HUES64 (cell line): ENCODE measurements around the gene YBEY.
A peak's percentile ranks its signal among the peaks of the same experiment; 100 is the strongest.
"Not testable (repeated sequence)": the region's sequence is repeated elsewhere in the genome, so short reads cannot be mapped to it uniquely, and the experiment has no call there.

ENCODE experiments used
- H3K27ac ChIP-seq: 2 replicates; pipeline ENCODE4 v1.7.0; 2013; ENCODE audit warnings: low read depth, low read length, inconsistent platforms
- H3K27me3 ChIP-seq: 2 replicates; pipeline ENCODE4 v1.6.1; 2013; ENCODE audit warnings: mild to moderate bottlenecking, low read length; ENCODE audit not compliant: insufficient read depth
- H3K36me3 ChIP-seq: 2 replicates; pipeline ENCODE4 v1.6.1; 2013; ENCODE audit warnings: mild to moderate bottlenecking, low read length; ENCODE audit not compliant: insufficient read depth
- H3K4me1 ChIP-seq: 2 replicates; pipeline ENCODE4 v1.6.1; 2013; ENCODE audit warnings: mild to moderate bottlenecking, low read length, moderate library complexity; ENCODE audit not compliant: insufficient read depth
- H3K4me3 ChIP-seq: 2 replicates; pipeline ENCODE4 v1.5.1; 2013; ENCODE audit warnings: mild to moderate bottlenecking, low read length, moderate library complexity
- H3K9ac ChIP-seq: 2 replicates; pipeline ENCODE4 v1.6.1; 2013; ENCODE audit warnings: mild to moderate bottlenecking, low read depth, low read length
- H3K9me3 ChIP-seq: 2 replicates; pipeline ENCODE4 v1.6.1; 2013; ENCODE audit warnings: low read depth, low read length; ENCODE audit not compliant: insufficient read depth
- WGBS: fragments of 150-250, 120-280 bp; methylation state at CpG from one replicate; pipeline ENCODE4 v1.1.7; 2013; ENCODE audit warnings: missing lambda C conversion rate; 5-methylcytosine and 5-hydroxymethylcytosine counted together

The YBEY gene

DNA sequence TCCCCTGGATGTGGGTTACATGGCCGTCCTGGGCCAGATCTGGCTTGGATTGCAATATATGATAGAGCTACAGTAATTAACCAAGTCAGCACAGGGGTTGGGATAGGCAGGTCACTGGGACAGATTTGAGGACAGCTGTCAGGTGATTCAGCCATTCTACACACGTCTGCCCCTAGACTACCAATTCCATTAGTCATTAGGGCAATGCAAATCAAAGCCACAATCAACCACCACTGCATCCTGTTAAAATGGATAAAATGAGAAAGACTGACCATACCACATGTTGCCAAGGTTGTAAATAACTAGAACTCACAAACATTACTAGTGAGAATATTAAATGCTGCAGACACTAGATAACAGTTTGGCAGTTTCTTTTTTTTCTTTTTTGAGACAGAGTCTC lies 21.5 kb downstream of the YBEY start:
- 93% methylated on average over 2 of the region's 2 CpGs for WGBS
- Histone ChIP-seq H3K27me3 (no peaks in the 10 kb centered on the region), H3K9ac (no peak overlapping the region), H3K27ac (no peak overlapping the region), H3K36me3 (peaks cover 36% of the 10 kb centered on the region), H3K4me1 (no peaks in the 10 kb centered on the region), H3K9me3 (no peaks in the 10 kb centered on the region), H3K4me3 (no peak overlapping the region)

DNA sequence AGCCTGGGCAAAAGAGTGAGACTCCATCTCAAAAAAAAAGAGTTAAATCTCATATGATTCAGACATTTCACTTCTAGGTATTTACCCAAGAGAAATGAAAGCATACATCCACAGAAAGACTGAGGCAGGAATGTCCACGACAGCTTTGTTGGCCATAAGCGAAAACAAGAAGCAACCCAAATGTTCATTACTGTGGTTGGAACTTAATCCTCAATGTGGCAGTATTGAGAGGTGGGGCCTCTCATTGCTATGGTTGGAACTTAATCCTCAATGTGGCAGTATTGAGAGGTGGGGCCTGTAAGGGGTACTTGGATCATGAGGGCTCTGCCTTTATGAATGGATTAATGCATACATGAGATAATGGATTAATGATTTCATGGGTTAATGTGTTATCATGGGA lies 22.3 kb downstream of the YBEY start:
- H3K36me3 ChIP-seq = peaks cover 43% of the 10 kb centered on the region
- no peaks in the 10 kb centered on the region for H3K9me3 ChIP-seq

DNA sequence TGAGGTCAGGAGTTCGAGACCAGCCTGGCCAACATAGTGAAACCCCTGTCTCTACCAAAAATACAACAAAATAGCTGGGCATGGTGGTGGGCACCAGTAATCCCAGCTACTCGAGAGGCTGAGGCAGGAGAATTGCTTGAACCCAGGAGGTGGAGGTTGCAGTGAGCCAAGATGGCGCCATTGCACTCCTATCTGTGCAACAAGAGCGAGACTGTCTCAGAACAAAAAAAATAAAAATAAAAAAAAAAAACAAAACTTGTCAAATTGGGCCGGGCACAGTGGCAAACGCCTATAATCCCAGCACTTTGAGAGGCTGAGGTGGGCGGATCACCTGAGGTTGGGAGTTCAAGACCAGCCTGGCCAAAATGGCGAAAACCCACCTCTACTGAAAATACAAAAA lies 24.1 kb downstream of the YBEY start:
- not testable (repeated sequence) for H3K27ac ChIP-seq, H3K4me3 ChIP-seq, H3K9ac ChIP-seq, H3K27me3 ChIP-seq, H3K9me3 ChIP-seq, H3K4me1 ChIP-seq
- 89% methylated on average over 8 of the region's 8 CpGs for WGBS
- H3K36me3 ChIP-seq = peaks cover 39% of the 10 kb centered on the region

More for the DNA sequence above, 22.3 kb downstream of the YBEY start:
- Histone ChIP-seq H3K27ac (no peak overlapping the region), H3K9ac (no peak overlapping the region), H3K4me1 (no peaks in the 10 kb centered on the region), H3K27me3 (no peaks in the 10 kb centered on the region), H3K4me3 (no peak overlapping the region)
- WGBS = 97% methylated on average over 2 of the region's 2 CpGs

DNA sequence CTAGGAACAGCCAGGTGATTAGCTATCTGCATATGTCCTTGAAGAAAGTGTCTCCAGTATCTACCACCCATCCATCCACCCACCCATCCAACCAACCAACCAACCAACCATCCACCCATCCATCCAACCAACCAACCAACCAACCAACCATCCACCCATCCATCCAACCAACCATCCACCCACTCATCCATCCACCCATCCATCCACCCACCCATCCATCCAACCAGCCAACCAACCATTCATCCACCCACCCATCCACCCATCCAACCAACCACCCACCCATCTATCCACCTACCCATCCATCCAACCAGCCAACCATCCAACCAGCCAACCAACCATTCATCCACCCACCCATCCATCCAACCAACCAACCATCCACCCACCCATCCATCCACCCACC lies 25.4 kb downstream of the YBEY start:
- Histone ChIP-seq H3K36me3 (peaks cover 40% of the 10 kb centered on the region), H3K27ac (no peak overlapping the region), H3K9ac (no peak overlapping the region), H3K4me1 (no peaks in the 10 kb centered on the region), H3K27me3 (no peaks in the 10 kb centered on the region), H3K4me3 (no peak overlapping the region), H3K9me3 (no peaks in the 10 kb centered on the region)

DNA sequence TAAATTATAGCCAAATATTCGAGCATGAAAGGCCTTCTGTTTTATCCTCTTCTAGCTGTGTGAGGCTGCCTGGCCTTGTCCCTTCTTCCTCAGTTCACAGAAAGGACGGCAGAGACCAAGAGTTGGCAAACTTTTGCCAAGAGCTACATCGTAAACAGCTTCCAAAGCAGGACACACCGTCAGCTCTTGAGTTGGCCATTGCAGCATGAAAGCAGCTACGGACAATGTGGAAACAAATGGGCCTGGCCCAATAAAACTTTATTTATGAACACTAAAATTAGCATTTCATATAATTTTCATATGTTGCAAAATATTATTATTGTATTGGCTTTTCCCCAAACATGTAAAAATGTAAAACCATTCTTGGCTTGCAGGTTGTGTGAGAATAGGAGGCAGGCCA lies 26.8 kb downstream of the YBEY start:
- no peak overlapping the region for H3K9ac ChIP-seq
- no peak overlapping the region for H3K27ac ChIP-seq
- no peaks in the 10 kb centered on the region for H3K27me3 ChIP-seq
- peaks cover 35% of the 10 kb centered on the region for H3K36me3 ChIP-seq
- H3K4me3 ChIP-seq = no peak overlapping the region
- WGBS = 96% methylated on average over 5 of the region's 5 CpGs
- H3K9me3 ChIP-seq = no peaks in the 10 kb centered on the region
- no peaks in the 10 kb centered on the region for H3K4me1 ChIP-seq

DNA sequence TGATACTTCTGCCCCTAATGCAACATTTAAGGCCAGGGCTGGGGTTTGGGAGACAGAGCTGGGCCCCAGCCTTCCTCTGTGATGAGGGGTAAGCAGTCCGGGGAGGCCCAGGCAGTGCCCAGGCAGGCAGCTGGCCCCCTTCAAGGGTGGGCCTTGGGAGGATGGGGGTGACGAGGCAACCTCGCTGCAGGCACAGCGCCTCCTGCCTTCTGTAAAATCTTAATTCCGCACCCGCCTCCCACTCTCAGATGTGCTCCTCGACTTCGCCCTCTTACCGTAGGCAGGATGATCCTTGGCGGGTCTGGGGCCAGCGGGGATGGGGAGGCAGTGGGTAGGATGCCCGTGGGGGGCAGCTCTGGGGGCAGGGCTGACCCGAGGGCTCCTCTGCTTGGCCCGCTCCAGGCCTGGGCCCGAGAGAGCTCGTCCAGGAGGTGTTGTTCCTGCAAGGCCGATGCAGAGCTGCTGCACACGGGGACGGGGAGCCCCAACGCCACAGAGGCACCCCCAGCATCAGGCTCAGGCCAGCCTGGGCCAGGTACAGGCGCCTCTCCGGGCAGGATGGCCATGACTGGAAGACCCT lies 28.4 kb downstream of the YBEY start:
- no peak overlapping the region for H3K9ac ChIP-seq
- WGBS = 95% methylated on average over 22 of the region's 22 CpGs
- no peaks in the 10 kb centered on the region for H3K9me3 ChIP-seq
- peaks cover 26% of the 10 kb centered on the region for H3K36me3 ChIP-seq
- H3K4me3 ChIP-seq = no peak overlapping the region
- no peak overlapping the region for H3K27ac ChIP-seq
- H3K27me3 ChIP-seq = no peaks in the 10 kb centered on the region
- H3K4me1 ChIP-seq = no peaks in the 10 kb centered on the region

DNA sequence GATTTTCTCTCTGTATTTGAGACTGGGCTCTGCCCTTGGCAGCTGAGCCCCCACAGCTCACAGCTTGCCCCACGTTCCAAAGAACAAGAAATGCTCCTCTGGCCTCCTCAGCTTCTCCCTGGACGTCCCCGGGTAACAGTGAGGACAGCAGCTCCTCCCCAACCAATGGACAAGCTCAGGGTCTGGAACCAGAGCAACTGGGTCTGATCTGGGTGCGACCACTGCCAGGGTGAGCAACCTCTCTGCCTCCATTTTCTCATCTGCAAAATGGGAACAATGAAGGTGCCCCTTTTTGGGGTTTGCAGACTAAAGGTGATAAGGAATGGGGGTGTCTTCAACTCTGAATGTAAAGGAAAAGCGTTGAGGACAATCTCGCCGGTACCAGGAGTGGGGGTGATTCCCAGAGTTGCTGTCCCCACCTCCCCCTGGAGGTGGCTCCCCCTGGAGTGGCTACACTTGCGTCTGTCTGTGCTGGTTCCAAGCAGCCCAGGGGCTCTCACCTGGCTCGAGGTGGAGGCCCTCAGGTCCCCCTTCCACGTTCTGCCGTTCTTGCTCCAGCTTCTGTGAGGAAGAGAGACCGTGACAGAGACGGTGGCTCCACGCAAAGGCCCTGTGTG lies 30.7 kb downstream of the YBEY start:
- H3K27ac ChIP-seq = no peak overlapping the region
- peaks cover 29% of the 10 kb centered on the region for H3K36me3 ChIP-seq
- no peaks in the 10 kb centered on the region for H3K27me3 ChIP-seq
- peaks cover 7% of the 10 kb centered on the region; the same call in 1 of the 2 replicates for H3K4me1 ChIP-seq
- 91% methylated on average over 14 of the region's 14 CpGs for WGBS
- no peaks in the 10 kb centered on the region for H3K9me3 ChIP-seq
- no peak overlapping the region for H3K4me3 ChIP-seq
- no peak overlapping the region for H3K9ac ChIP-seq

DNA sequence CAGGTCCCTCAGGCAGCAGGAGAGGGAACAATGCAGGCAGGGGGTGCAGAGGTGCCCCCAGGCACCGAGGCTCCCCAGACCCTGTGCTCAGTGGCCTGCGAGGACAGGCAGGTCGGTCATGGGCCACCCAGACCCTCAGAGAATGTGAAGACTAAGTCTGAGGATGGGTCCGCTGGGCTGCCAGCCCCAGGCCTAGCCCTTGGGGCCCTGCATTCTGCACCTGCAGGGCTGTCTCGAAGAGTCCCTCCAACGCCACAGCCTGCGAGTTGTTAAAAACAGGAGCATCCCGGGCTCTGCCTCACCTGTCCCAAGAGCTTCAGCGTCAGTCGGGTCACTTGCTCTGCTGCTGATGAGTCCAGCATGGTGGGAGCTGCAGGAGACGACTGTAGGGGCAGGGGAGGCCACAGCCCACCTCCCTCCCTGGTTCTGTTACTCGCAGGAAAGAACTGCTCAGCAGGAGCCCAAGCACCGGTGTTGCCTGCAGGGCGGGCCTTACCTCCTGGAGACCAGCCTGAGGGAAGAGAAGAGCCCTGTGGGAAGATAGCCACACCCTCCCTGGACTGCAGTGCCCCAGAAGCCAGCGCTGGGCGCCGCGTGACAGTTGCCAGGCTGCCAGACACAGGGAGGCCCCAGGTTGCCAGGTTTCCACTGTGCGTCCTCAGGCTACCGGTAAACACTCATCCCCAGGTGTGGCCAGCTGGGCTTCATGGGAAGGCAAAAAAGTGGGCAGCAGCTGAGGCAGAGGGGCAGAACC lies 31.7 kb downstream of the YBEY start:
- H3K9me3 ChIP-seq = no peaks in the 10 kb centered on the region
- H3K27ac ChIP-seq = no peak overlapping the region
- H3K4me3 ChIP-seq = no peak overlapping the region
- no peak overlapping the region for H3K9ac ChIP-seq
- no peaks in the 10 kb centered on the region for H3K27me3 ChIP-seq
- 47% methylated on average over 20 of the region's 20 CpGs for WGBS
- peaks cover 29% of the 10 kb centered on the region for H3K36me3 ChIP-seq
- peaks cover 11% of the 10 kb centered on the region; the same call in 1 of the 2 replicates for H3K4me1 ChIP-seq

DNA sequence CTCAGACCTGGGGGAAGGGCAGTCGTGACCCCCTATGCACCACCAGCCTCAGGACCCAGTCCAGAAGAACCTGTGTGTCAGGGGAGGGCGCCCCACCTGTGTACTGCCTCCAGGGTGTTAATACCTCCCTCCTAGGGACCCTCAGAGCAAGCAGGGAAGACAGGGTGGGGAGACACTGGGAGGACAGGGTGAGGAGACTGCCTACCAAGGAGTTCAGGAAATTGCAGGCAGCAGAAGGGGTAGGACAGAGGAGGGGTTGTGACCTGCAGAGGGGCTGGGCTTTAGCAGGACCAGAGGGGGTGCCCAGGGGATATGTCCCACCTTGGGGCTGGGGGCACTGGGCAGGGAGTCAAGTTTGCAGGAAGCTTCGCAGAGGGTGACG lies 32.3 kb downstream of the YBEY start:
- 73% methylated on average over 4 of the region's 4 CpGs for WGBS
- Histone ChIP-seq H3K4me1 (peaks cover 11% of the 10 kb centered on the region; the same call in 1 of the 2 replicates), H3K27ac (no peak overlapping the region), H3K27me3 (no peaks in the 10 kb centered on the region), H3K36me3 (peaks cover 24% of the 10 kb centered on the region), H3K9me3 (no peaks in the 10 kb centered on the region), H3K9ac (no peak overlapping the region), H3K4me3 (no peak overlapping the region)

DNA sequence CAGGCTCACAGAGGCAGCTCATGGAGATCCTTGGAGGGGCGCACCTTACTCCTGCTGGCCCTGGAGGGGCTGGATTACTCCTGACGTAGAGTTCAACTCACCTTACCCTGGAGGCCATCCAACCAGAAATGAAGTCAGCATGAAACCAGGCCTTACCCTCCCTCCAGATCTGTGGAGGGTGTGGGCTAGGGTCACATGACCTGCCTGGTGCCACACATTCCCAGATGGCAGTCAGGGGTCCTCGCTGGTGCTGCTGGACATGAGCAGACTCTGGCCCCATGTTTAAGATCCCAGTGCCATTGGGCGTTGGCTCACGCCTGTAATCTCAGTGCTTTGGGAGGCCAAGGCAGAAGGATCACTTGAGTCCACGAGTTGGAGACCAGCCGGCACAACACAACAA lies 33.0 kb downstream of the YBEY start:
- H3K27me3 ChIP-seq = no peaks in the 10 kb centered on the region
- no peak overlapping the region for H3K27ac ChIP-seq
- H3K9me3 ChIP-seq = no peaks in the 10 kb centered on the region
- no peak overlapping the region for H3K4me3 ChIP-seq
- peaks cover 23% of the 10 kb centered on the region for H3K36me3 ChIP-seq
- no peak overlapping the region for H3K9ac ChIP-seq
- WGBS = 92% methylated on average over 7 of the region's 7 CpGs
- peaks cover 11% of the 10 kb centered on the region; the same call in 1 of the 2 replicates for H3K4me1 ChIP-seq

DNA sequence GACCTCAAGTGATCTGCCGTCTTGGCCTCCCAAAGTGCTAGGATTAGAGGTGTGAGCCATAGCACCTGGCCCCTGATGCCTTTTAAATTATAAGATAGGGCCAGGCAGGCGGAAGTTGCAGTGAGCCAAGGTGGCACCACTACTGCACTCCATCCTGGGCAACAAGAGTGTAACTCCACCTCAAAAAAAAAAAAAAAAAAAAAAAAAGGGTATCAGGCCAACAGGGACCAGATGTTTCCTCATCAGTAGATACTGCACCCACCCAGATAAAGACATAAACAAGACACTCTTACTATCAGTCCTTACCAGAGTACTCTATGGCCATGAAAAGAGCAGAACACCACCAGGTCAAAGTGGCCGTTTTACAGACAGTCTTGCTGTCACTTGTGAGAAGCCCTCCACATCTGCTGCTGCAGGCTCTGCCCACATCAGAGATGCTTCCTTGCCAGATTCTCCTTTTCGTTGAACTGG lies 34.2 kb downstream of the YBEY start:
- no peaks in the 10 kb centered on the region for H3K9me3 ChIP-seq
- H3K27me3 ChIP-seq = no peaks in the 10 kb centered on the region
- H3K4me1 ChIP-seq = peaks cover 12% of the 10 kb centered on the region
- no peak overlapping the region for H3K9ac ChIP-seq
- WGBS = 97% methylated on average over 4 of the region's 4 CpGs
- peak overlapping the region; percentile 27; the same call in 1 of the 2 replicates for H3K4me3 ChIP-seq
- H3K36me3 ChIP-seq = peaks cover 15% of the 10 kb centered on the region
- no peak overlapping the region for H3K27ac ChIP-seq
